Naive thymus-derived CD8-positive, alpha-beta T cell (primary cell): ENCODE measurements around the gene ANXA8. TPM values are rescaled to one million over a fixed set of nuclear protein-coding genes. Genes with fewer than 3 reads are reported as not detected.
"Not testable (repeated sequence)": the region's sequence is repeated elsewhere in the genome, so short reads cannot be mapped to it uniquely, and the experiment has no call there.

Source experiments
- ATAC-seq, 2 donors: fragments of 150-1000 bp; cut with Tn5 transposase in 1 of 2; sonication (Bioruptor Pico), chemical (Tn5 transposase) in 1 of 2; 1 replicate in 1 of 2; 2 replicates in 1 of 2; pipeline ENCODE4 v1.10.0; 2021; ENCODE audit warnings: mild to moderate bottlenecking in 2 of 2, moderate library complexity in 2 of 2
- POLR2A ChIA-PET: fragments of 350-600 bp; sonication (Branson Sonifier 250); formaldehyde crosslinking; loops from one replicate; lab custom pipeline; 2021; ENCODE audit warnings: antibody characterized with exemption; lab: Charles Lee
- DNase-seq, 10 donors: peaks; one replicate each; pipeline versions ENCODE4 v3.0.0 to v3.0.0-alpha.2; 2020 to 2022
- H3K27ac Mint-ChIP-seq, 10 donors: one replicate each; pipeline ENCODE4 v1.8.0; 2020 to 2022; ENCODE audit warnings: mild to moderate bottlenecking in 10 of 10, mixed read lengths in 10 of 10, moderate library complexity in 4 of 10, inconsistent platforms in 1 of 10
- H3K27me3 Mint-ChIP-seq, 5 donors: one replicate each; pipeline ENCODE4 v1.8.0; 2021 to 2022; ENCODE audit warnings: mixed read lengths in 5 of 5
- H3K36me3 Mint-ChIP-seq, 3 donors: one replicate each; pipeline ENCODE4 v1.8.0; 2020 to 2022; ENCODE audit warnings: mixed read lengths in 3 of 3, mild to moderate bottlenecking in 2 of 3, inconsistent platforms in 1 of 3
- H3K4me1 Mint-ChIP-seq, 4 donors: one replicate each; pipeline ENCODE4 v1.8.0; 2021 to 2022; ENCODE audit warnings: mixed read lengths in 4 of 4
- H3K4me3 Mint-ChIP-seq, 10 donors: one replicate each; pipeline ENCODE4 v1.8.0; 2020 to 2022; ENCODE audit warnings: mild to moderate bottlenecking in 10 of 10, mixed read lengths in 10 of 10, moderate library complexity in 6 of 10, inconsistent platforms in 1 of 10
- H3K9me3 Mint-ChIP-seq, 9 donors: one replicate each; pipeline ENCODE4 v1.8.0; 2020 to 2022; ENCODE audit warnings: mixed read lengths in 9 of 9, mild to moderate bottlenecking in 3 of 9, inconsistent platforms in 1 of 9, moderate library complexity in 1 of 9
- polyA plus RNA-seq, 3 donors: library from polyadenylated mRNA; unstranded; fragments of 300-500 nt; fragmentation: Illumina TruSeq; gene quantifications; one replicate each; pipeline ENCODE4 v1.2.3, GENCODE V29; 2021
- total RNA-seq, 8 experiments: library from RNA in 2 of 8; stranded (reverse) in 2 of 8; gene quantifications; one replicate each; pipeline ENCODE4 v1.2.3 and lab custom pipeline; 2021 to 2026

The ANXA8 gene
- total and polyA plus RNA-seq, 5 experiments from 2014 or later = not detected

- peaks cover 0 to 26% (median 9%) of the 10 kb centered on the region in 5 donors for H3K27me3 Mint-ChIP-seq
- DNase-seq (peak in 2 of 10 donors; percentile 2 to 21), ATAC-seq (no peak)
- H3K4me3 Mint-ChIP-seq = no peak overlapping the region
- H3K9me3 Mint-ChIP-seq = no peaks in the 10 kb centered on the region
- H3K36me3 Mint-ChIP-seq = no peaks in the 10 kb centered on the region
- POLR2A ChIA-PET = no interaction called here
- peaks cover 0 to 4% (median under 1%) of the 10 kb centered on the region in 4 donors for H3K4me1 Mint-ChIP-seq
- H3K27ac Mint-ChIP-seq = no peak overlapping the region
Measured at GRCh38 chr10:47457826-47458225, 26.1 kb downstream of the ANXA8 start.

- ATAC-seq = no peak
- Mint-ChIP-seq H3K36me3 (no peaks in the 10 kb centered on the region), H3K4me1 (peaks cover 0 to 5% (median under 1%) of the 10 kb centered on the region in 4 donors), H3K27ac (no peak overlapping the region), H3K9me3 (no peaks in the 10 kb centered on the region), H3K27me3 (peaks cover 0 to 26% (median 9%) of the 10 kb centered on the region in 5 donors), H3K4me3 (no peak overlapping the region)
- POLR2A ChIA-PET = no interaction called here
- no peak for DNase-seq
Measured at GRCh38 chr10:47457528-47457820, 26.4 kb downstream of the ANXA8 start.

GRCh38 chr10:47456794-47457527 is 27.0 kb downstream of the ANXA8 start:
- DNase-seq = peak in 2 of 10 donors; percentile 3 to 31
- Mint-ChIP-seq H3K27me3 (peaks cover 0 to 26% (median 9%) of the 10 kb centered on the region in 5 donors), H3K4me1 (peaks cover 0 to 8% (median under 1%) of the 10 kb centered on the region in 4 donors), H3K9me3 (no peaks in the 10 kb centered on the region), H3K4me3 (no peak overlapping the region), H3K36me3 (no peaks in the 10 kb centered on the region), H3K27ac (peak overlapping the region in 1 of 10 donors; percentile 59)
- no peak for ATAC-seq
- POLR2A ChIA-PET = no interaction called here

- Mint-ChIP-seq H3K9me3 (no peaks in the 10 kb centered on the region), H3K36me3 (no peaks in the 10 kb centered on the region), H3K4me1 (peaks cover 0 to 6% (median under 1%) of the 10 kb centered on the region in 4 donors), H3K27me3 (peaks cover 0 to 26% (median 9%) of the 10 kb centered on the region in 5 donors), H3K27ac (no peak overlapping the region), H3K4me3 (no peak overlapping the region)
- ATAC-seq = no peak
- POLR2A ChIA-PET = no interaction called here
- peak in 1 of 10 donors; percentile 55 for DNase-seq
Measured at GRCh38 chr10:47456079-47456785, 27.7 kb downstream of the ANXA8 start.

GRCh38 chr10:47455350-47456078 is 28.4 kb downstream of the ANXA8 start:
- H3K36me3 Mint-ChIP-seq, POLR2A ChIA-PET, H3K4me3 Mint-ChIP-seq, H3K9me3 Mint-ChIP-seq, H3K4me1 Mint-ChIP-seq, ATAC-seq, H3K27ac Mint-ChIP-seq: not testable (repeated sequence)
- DNase-seq = peak in 1 of 10 donors; percentile 24
- H3K27me3 Mint-ChIP-seq = peaks cover 0 to 26% (median 9%) of the 10 kb centered on the region in 5 donors

GRCh38 chr10:47454780-47455058 is 29.2 kb downstream of the ANXA8 start:
- POLR2A ChIA-PET = no interaction called here
- Mint-ChIP-seq H3K27ac (peak overlapping the region in 1 of 10 donors; percentile 10), H3K27me3 (peaks cover 0 to 26% (median 9%) of the 10 kb centered on the region in 5 donors)

GRCh38 chr10:47454008-47454779 is 29.7 kb downstream of the ANXA8 start:
- no peak overlapping the region for H3K27ac Mint-ChIP-seq
- POLR2A ChIA-PET = no interaction called here

More at GRCh38 chr10:47454780-47455058, 29.2 kb downstream of the ANXA8 start:
- ATAC-seq (no peak), DNase-seq (no peak)
- peaks cover 0 to 9% (median 3%) of the 10 kb centered on the region in 4 donors for H3K4me1 Mint-ChIP-seq
- H3K9me3 Mint-ChIP-seq = no peaks in the 10 kb centered on the region
- H3K4me3 Mint-ChIP-seq = no peak overlapping the region
- no peaks in the 10 kb centered on the region for H3K36me3 Mint-ChIP-seq

GRCh38 chr10:47453141-47454007 is 30.5 kb downstream of the ANXA8 start:
- ATAC-seq = no peak
- no peaks in the 10 kb centered on the region for H3K9me3 Mint-ChIP-seq
- H3K4me1 Mint-ChIP-seq = peaks cover 10 to 21% (median 13%) of the 10 kb centered on the region in 4 donors
- POLR2A ChIA-PET = no interaction called here
- peak overlapping the region in 3 of 10 donors; percentile 6 to 53 (median 31) for H3K27ac Mint-ChIP-seq
- DNase-seq = peak in 1 of 10 donors; percentile 38
- H3K27me3 Mint-ChIP-seq = peaks cover 0 to 22% (median 7%) of the 10 kb centered on the region in 5 donors
- H3K4me3 Mint-ChIP-seq = no peak overlapping the region
- H3K36me3 Mint-ChIP-seq = no peaks in the 10 kb centered on the region

More at GRCh38 chr10:47454008-47454779, 29.7 kb downstream of the ANXA8 start:
- no peak for ATAC-seq
- DNase-seq = peak in 1 of 10 donors; percentile 49
- H3K36me3 Mint-ChIP-seq = no peaks in the 10 kb centered on the region
- peaks cover 0 to 26% (median 9%) of the 10 kb centered on the region in 5 donors for H3K27me3 Mint-ChIP-seq
- no peak overlapping the region for H3K4me3 Mint-ChIP-seq
- H3K4me1 Mint-ChIP-seq = peaks cover 2 to 13% (median 5%) of the 10 kb centered on the region in 4 donors
- H3K9me3 Mint-ChIP-seq = no peaks in the 10 kb centered on the region

- POLR2A ChIA-PET = no interaction called here
- peaks cover 0 to 2% (median 0%) of the 10 kb centered on the region in 9 donors for H3K9me3 Mint-ChIP-seq
- peaks cover 18 to 29% (median 18%) of the 10 kb centered on the region in 4 donors for H3K4me1 Mint-ChIP-seq
- DNase-seq = no peak
- H3K4me3 Mint-ChIP-seq = no peak overlapping the region
- no peaks in the 10 kb centered on the region for H3K36me3 Mint-ChIP-seq
- peak overlapping the region in 3 of 10 donors; percentile 18 to 57 (median 38) for H3K27ac Mint-ChIP-seq
- H3K27me3 Mint-ChIP-seq = peaks cover 0 to 22% (median 7%) of the 10 kb centered on the region in 5 donors
- ATAC-seq = no peak
Measured at GRCh38 chr10:47452495-47453140, 31.3 kb downstream of the ANXA8 start.

GRCh38 chr10:47451998-47452494 is 31.9 kb downstream of the ANXA8 start:
- DNase-seq = no peak
- Mint-ChIP-seq H3K27ac (peak overlapping the region in 2 of 10 donors; percentile 18 to 38), H3K4me1 (peaks cover 18 to 30% (median 20%) of the 10 kb centered on the region in 4 donors), H3K9me3 (peaks cover 0 to 3% (median 0%) of the 10 kb centered on the region in 9 donors), H3K36me3 (no peaks in the 10 kb centered on the region), H3K4me3 (no peak overlapping the region), H3K27me3 (peaks cover 0 to 21% (median 7%) of the 10 kb centered on the region in 5 donors)
- POLR2A ChIA-PET = no interaction called here
- no peak for ATAC-seq
